HEK293T (cell line): ENCODE results near the gene FGFR2.

Source experiments
- BHLHE40 ChIP-seq: fragments of 450-650 bp; IDR thresholded peaks from 2 replicates; pipeline ENCODE4 v1.6.1; 2016; ENCODE audit warnings: mild to moderate bottlenecking, moderate library complexity, borderline replicate concordance
- ELF4 ChIP-seq: fragments of 450-650 bp; IDR thresholded peaks from 2 replicates; pipeline ENCODE4 v1.6.1; 2017; ENCODE audit warnings: antibody characterized with exemption
- FOXA1 ChIP-seq: fragments of 450-650 bp; IDR thresholded peaks from 2 replicates; pipeline ENCODE4 v1.6.1; 2016; ENCODE audit warnings: mild to moderate bottlenecking
- L3MBTL2 ChIP-seq: fragments of 450-650 bp; conservative IDR thresholded peaks from 2 replicates; pipeline ENCODE4 v1.6.1; 2016; ENCODE audit warnings: mild to moderate bottlenecking
- NFRKB ChIP-seq: fragments of 450-650 bp; IDR thresholded peaks from 2 replicates; pipeline ENCODE4 v1.6.1; 2016; ENCODE audit warnings: mild to moderate bottlenecking, moderate library complexity
- TF ChIP-seq, protein P1 (sequence below): fragments of 450-650 bp; IDR thresholded peaks from 2 replicates; pipeline ENCODE4 v1.6.1; 2016

- TF ChIP-seq ELF4: no peak
- no peak for TF ChIP-seq BHLHE40
- TF ChIP-seq, protein P1, sequence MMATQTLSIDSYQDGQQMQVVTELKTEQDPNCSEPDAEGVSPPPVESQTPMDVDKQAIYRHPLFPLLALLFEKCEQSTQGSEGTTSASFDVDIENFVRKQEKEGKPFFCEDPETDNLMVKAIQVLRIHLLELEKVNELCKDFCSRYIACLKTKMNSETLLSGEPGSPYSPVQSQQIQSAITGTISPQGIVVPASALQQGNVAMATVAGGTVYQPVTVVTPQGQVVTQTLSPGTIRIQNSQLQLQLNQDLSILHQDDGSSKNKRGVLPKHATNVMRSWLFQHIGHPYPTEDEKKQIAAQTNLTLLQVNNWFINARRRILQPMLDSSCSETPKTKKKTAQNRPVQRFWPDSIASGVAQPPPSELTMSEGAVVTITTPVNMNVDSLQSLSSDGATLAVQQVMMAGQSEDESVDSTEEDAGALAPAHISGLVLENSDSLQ: no peak
- TF ChIP-seq FOXA1: no peak
- no peak for TF ChIP-seq L3MBTL2
- TF ChIP-seq NFRKB: no peak
Measured at GRCh38 chr10:121551210-121551885, 46.9 kb downstream of the FGFR2 start.
